Measurements from ENCODE around the gene TMEM129.
A peak's percentile ranks its signal among the peaks of the same experiment; 100 is the strongest.

Gene TMEM129, protein sequence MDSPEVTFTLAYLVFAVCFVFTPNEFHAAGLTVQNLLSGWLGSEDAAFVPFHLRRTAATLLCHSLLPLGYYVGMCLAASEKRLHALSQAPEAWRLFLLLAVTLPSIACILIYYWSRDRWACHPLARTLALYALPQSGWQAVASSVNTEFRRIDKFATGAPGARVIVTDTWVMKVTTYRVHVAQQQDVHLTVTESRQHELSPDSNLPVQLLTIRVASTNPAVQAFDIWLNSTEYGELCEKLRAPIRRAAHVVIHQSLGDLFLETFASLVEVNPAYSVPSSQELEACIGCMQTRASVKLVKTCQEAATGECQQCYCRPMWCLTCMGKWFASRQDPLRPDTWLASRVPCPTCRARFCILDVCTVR

GRCh38 chr4:1721003-1721665, at the start of gene TMEM129, which contains the start of gene TACC3:
Gene TMEM129 (minus strand): TSS chr4:1721323. CDS start chr4:1720837, 486 bp downstream.
Gene TACC3 (plus strand): TSS chr4:1721521. CDS start chr4:1723422, 1,901 bp downstream.
- peak; percentile 94 for DNase-seq

DNA sequence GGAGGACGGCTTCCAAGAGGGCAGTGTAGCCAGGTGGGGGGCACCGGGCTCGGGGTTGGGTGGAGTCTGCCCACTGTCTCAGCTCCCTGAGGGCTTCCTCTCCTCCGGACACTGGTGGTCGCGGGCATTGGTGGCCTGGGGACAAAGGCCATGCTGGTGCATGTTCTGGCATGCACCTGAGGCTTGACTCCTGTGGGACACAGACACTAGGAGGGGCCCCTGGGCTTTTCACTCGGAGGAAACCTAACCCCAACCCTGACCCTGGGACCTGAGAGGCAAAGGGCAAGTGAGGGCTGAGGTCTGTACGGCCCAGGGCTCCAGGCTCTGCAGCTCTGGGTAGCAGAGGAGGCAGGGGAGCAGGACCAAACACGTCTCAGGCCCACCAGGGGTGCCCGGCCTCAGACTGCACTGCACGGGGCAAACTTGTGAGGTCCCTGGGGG, 49.7 kb upstream of the TMEM129 start:
- no peak for DNase-seq

DNA sequence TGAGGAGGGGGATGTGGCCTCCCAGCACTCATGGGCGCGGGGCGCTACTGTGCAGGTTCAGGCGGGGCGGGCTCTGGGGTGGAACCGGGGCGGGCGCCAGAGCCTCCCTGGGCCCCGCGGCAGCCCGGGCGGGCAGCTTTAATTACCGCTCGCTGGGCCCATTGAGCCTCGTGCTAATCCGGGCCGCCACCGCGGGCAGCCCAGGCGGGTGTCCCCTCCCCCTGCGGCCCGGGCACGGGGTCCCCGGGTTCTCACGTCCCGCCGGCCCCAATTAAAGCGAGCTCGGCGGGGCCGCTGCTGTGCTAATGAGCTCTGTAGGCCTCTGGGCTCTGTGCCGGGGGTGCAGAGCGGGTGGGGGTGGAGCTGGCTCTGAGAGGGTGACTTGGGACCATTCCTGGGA, 49.1 kb upstream of the TMEM129 start:
- no peak for DNase-seq

- no peak for DNase-seq
Measured at GRCh38 chr4:1769692-1770091, 48.6 kb upstream of the TMEM129 start.

DNA sequence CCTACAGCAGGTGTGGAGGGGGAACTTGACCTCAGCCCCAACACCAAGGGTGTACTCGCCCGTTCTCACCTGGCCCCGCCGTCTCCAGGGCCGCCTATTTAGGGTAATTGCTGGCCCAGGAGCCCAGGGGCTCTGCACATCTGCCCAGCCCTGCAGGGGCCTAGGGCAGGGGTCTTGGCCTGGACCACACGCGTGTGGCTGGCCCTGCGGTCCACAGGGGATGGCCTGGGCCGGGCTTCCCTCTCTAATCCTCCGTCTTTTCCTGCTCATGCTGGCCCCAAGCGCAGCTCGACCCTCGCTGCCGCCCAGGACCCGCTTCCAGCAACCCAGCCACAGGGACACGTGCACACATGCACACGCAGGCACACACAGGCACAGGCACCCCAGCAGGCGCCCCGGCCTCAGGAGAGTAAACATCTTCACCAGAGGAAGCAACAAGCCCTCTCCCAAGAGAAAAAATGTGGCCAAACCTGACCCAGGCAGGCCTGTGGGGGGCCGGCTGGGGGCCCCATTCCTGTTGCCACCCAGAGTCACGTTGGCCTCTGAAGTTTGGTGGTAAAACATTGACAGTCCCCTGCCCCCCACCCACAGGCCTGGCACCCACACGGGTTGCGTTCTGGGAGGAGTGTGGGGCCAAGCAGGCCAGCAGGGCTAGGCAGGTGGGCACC, 47.4 kb upstream of the TMEM129 start:
- DNase-seq: no peak

DNA sequence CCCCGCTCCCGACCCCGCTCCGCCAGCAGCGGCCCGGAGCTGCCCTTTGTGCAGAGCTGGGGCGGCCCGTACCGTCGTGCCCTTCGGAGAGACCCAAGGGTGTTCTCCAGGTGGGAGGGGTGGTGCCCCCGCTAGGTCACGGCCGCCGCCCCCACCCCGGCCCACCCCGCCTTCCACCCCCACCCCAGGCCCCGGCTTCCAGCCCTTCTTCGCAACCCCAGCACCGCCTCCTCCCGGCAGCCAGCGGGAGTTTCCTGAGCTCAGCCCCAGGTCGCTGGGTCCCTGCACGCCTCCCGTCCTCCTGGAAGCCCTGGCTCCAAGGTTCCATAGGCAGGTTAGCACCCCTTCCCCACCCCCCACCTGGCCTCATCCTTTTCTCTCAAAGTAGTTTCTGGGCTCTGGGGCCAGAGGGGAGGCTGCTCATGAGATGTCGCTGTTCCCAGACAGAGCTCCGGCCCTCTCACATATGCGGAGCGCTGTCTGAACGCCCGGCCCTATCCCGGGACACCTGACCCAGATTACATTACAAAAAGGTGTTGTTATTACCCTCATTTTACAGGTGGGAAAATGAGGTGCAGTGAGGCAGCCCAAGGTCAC, 46.7 kb upstream of the TMEM129 start:
- peak; percentile 20 for DNase-seq

GRCh38 chr4:1767061-1767769, 46.1 kb upstream of the TMEM129 start:
- DNase-seq: no peak

- DNase-seq: no peak
Measured at GRCh38 chr4:1766106-1767060, 45.3 kb upstream of the TMEM129 start.

- no peak for DNase-seq
Measured at GRCh38 chr4:1765409-1766072, 44.4 kb upstream of the TMEM129 start.

GRCh38 chr4:1764670-1765069, 43.5 kb upstream of the TMEM129 start:
- DNase-seq: no peak

GRCh38 chr4:1763550-1764080, 42.5 kb upstream of the TMEM129 start:
- no peak for DNase-seq

- DNase-seq: no peak
Measured at GRCh38 chr4:1763070-1763549, 42.0 kb upstream of the TMEM129 start.

- no peak for DNase-seq
Measured at GRCh38 chr4:1762264-1763010, 41.3 kb upstream of the TMEM129 start.

DNA sequence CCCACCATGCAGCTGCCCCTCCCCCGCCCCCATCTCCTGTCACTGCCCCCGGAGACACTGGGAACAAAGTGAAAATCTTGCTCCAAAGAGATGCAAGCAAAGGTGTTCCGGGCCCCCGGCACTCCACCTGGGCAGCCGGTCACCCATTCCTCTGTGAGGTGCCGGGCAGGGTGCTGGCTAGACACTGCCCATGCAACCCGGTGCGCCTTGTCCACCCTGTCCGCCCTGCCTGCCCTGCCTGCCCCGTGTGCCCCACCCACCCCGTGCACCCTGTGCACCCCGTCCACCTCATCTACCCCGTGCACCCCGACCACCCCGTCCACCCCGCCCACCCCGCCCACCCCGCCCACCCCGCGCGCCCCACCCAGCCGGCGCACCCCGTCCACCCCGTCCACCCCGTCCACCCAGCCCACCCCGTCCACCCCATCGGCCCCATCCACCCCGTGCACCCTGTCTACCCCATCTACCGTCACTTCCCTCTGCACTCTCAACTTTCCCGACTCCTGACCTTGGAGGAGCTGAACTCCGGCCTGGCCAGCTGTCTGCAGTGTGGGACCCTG, 40.1 kb upstream of the TMEM129 start:
- DNase-seq: no peak

DNA sequence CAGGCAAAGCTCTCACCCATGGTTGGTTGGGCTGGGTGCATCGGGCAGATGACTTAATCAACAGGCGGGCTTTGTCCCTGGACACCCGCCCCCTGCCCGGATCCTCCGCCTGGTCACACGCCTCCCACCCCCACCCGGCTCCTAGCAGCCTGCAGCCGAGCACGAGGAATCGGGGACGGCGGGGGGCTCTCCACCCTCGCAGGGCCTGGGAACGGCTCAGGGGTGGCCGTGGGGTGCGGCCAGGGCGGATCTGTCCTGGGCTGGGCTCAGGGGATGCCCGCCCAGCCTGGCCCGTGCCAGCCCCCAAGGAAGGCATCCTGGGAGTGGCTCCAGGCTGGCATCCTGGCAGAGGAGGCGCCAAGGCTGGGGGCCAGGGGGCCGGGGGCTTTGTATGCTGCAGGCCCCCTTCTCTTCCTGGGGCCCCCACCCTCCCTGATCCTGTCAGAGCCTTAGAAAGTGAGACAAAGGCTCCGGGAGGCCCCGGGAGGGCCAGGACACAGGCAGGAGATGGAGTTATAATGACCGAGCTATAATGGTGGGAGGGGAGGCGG, 39.5 kb upstream of the TMEM129 start:
- no peak for DNase-seq

- no peak for DNase-seq
Measured at GRCh38 chr4:1759818-1760223, 38.7 kb upstream of the TMEM129 start.

- DNase-seq: no peak
Measured at GRCh38 chr4:1759170-1759817, 38.2 kb upstream of the TMEM129 start.
